HCT116 (cell line): ENCODE data around the gene STAM.

Experiments
- ELF1 ChIP-seq: IDR thresholded peaks from 2 replicates; pipeline ENCODE4 v1.6.1; 2012; ENCODE audit warnings: low read depth, borderline replicate concordance
- POLR2A ChIP-seq: IDR thresholded peaks from 2 replicates; pipeline ENCODE4 v1.7.0; 2011; ENCODE audit warnings: borderline replicate concordance; ENCODE audit not compliant: insufficient read depth, insufficient read length; ENCODE audit errors: extremely low read depth
- ZNF274 ChIP-seq: fragments of 200-500 bp; sonication (Bioruptor generic); IDR thresholded peaks from 2 replicates; pipeline ENCODE4 v1.6.1; 2014; ENCODE audit warnings: mild to moderate bottlenecking, low read depth, low read length, inconsistent platforms
- TF ChIP-seq, protein P1 (sequence below), 3 experiments: fragments of 200-600 bp in 1 of 3; sonication (generic) in 1 of 3; IDR thresholded peaks in 2 of 3; conservative IDR thresholded peaks in 1 of 3; 2 replicates each; pipeline ENCODE4 v1.5.1; 2012 to 2017; ENCODE audit warnings: low read depth in 2 of 3, low read length in 2 of 3, antibody characterized with exemption in 1 of 3, borderline replicate concordance in 1 of 3, control low read depth in 1 of 3, mild to moderate bottlenecking in 1 of 3, mixed read lengths in 1 of 3, mixed run types in 1 of 3, moderate library complexity in 1 of 3; ENCODE audit not compliant: insufficient read depth in 1 of 3
- TF ChIP-seq, protein P2 (sequence below): IDR thresholded peaks from 2 replicates; pipeline ENCODE4 v1.6.1; 2012

DNA sequence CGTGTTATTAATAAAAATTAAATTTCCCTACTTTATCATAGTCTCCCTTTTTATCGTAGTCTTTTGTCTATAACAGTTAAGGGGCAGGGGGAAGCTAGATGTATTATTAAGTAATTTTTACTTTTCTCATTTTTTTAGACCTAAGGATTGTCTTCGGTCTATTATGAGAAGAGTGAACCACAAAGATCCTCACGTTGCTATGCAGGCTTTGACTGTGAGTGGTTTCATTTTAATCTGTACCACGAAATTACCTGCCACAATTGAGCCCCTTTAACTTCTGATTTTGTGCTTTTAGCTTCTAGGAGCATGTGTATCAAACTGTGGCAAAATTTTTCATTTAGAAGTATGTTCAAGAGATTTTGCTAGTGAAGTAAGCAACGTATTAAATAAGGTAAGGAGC, 40.6 kb downstream of the STAM start:
- no peak for TF ChIP-seq ELF1
- TF ChIP-seq, protein P1, sequence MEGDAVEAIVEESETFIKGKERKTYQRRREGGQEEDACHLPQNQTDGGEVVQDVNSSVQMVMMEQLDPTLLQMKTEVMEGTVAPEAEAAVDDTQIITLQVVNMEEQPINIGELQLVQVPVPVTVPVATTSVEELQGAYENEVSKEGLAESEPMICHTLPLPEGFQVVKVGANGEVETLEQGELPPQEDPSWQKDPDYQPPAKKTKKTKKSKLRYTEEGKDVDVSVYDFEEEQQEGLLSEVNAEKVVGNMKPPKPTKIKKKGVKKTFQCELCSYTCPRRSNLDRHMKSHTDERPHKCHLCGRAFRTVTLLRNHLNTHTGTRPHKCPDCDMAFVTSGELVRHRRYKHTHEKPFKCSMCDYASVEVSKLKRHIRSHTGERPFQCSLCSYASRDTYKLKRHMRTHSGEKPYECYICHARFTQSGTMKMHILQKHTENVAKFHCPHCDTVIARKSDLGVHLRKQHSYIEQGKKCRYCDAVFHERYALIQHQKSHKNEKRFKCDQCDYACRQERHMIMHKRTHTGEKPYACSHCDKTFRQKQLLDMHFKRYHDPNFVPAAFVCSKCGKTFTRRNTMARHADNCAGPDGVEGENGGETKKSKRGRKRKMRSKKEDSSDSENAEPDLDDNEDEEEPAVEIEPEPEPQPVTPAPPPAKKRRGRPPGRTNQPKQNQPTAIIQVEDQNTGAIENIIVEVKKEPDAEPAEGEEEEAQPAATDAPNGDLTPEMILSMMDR (IDR thresholded peaks at IDR 0.05 in 2 of 3, conservative IDR thresholded peaks at IDR 0.05 in 1 of 3; ENCODE audit: borderline replicate concordance in 1 of 3, insufficient read depth in 1 of 3, low read depth in 2 of 3, low read length in 2 of 3): no peak
- TF ChIP-seq POLR2A: no peak
- no peak for TF ChIP-seq ZNF274
- TF ChIP-seq, protein P2, sequence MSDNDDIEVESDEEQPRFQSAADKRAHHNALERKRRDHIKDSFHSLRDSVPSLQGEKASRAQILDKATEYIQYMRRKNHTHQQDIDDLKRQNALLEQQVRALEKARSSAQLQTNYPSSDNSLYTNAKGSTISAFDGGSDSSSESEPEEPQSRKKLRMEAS: no peak
